Measurements from ENCODE around the gene MEA1. TPM values are rescaled to one million over a fixed set of nuclear protein-coding genes. Genes with fewer than 3 reads are reported as not detected.

The MEA1 gene
- total and polyA plus RNA-seq, 2 of the 4 experiments (the other 2 are of a cell fraction), result 116 to 126 TPM

DNA sequence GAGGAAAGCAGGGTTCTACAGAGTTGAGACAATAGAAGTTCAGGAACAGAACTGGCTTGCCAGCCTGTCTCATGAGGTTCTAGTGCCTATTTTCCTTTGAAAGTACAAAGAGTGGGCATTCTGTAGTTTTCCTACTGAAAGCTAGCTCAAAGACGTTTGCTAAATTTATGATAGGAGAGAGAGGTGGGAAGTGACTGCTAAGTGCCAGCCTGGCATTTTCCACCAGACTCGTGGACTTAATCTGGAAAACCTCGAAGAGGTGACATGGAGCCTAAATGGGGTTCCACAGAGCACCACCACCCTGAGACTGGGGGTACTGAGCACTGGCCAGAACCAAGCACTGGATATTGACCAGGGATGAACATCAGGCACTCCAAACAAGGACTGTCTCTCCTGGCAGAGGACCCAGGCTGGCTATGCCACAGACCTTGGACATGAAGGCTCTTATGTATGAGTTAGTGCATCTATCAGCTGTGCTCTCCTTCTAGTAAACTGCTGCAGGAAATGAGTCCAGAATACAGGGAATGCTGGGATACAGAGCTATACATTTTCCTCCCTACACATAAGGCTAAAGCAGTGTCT, 41.9 kb downstream of the MEA1 start:
- Histone ChIP-seq H3K56ac (ENCODE audit: extremely low read depth, insufficient read depth, low read length) (no peak overlapping the region), H3K79me1 (ENCODE audit: low read depth in 1 of 2, low read length in 2 of 2) (peaks cover 12 to 44% of the 10 kb centered on the region in 2 experiments), H3K9me1 (ENCODE audit: insufficient read depth, low read length) (peaks cover 29% of the 10 kb centered on the region), H3K27ac (ENCODE audit: insufficient read depth, low read length) (no peak overlapping the region), H2AK9ac (replicated peaks; ENCODE audit: low read depth, low read length, poor library complexity) (peak overlapping the region; percentile 20), H3K14ac (replicated peaks; ENCODE audit: low read depth, low read length) (no peak overlapping the region), H3K4ac (ENCODE audit: low read depth, low read length) (no peak overlapping the region), H3K4me3 (ENCODE audit: insufficient read depth, low read depth, low read length) (no peak overlapping the region), H2AFZ (replicated peaks; ENCODE audit: low read length, poor library complexity) (no peak overlapping the region), H3K4me2 (ENCODE audit: low read depth, low read length) (no peak overlapping the region), H2BK120ac (ENCODE audit: low read depth, low read length) (no peak overlapping the region), H2AK5ac (ENCODE audit: low read depth, low read length) (peak overlapping the region; percentile 15; the same call in 1 of the 2 replicates), H4K5ac (ENCODE audit: low read depth, low read length) (no peak overlapping the region), H2BK15ac (ENCODE audit: low read depth, low read length) (0 out of 3 replicates have a peak overlapping the region, but pooled peaks have one; percentile 21), H4K91ac (ENCODE audit: insufficient read depth, low read depth, low read length) (0 out of 2 replicates have a peak overlapping the region, but pooled peaks have one; percentile 6), H3K4me1 (ENCODE audit: control insufficient read depth, insufficient read depth, low read length) (peaks cover 10% of the 10 kb centered on the region), H3K27me3 (ENCODE audit: control insufficient read depth, insufficient read depth, low read length) (no peaks in the 10 kb centered on the region), H2BK20ac (ENCODE audit: low read depth, low read length) (peak overlapping the region; percentile 52; the same call in 1 of the 2 replicates), H3K9ac (ENCODE audit: low read depth, low read length) (no peak overlapping the region), H3K9me3 (ENCODE audit: control insufficient read depth, insufficient read depth, low read length) (no peaks in the 10 kb centered on the region), H4K8ac (ENCODE audit: low read depth in 2 of 2, low read length in 2 of 2) (no peak overlapping the region), H3K23ac (ENCODE audit: low read depth, low read length) (no peak overlapping the region), H3K18ac (ENCODE audit: low read depth, low read length) (no peak overlapping the region), H2BK5ac (ENCODE audit: low read depth, low read length, poor library complexity, severe bottlenecking) (no peak overlapping the region), H3K36me3 (ENCODE audit: control insufficient read depth, insufficient read depth, low read length) (peaks cover 25% of the 10 kb centered on the region), H4K20me1 (ENCODE audit: insufficient read depth, low read length) (peaks cover 9% of the 10 kb centered on the region; the same call in 1 of the 2 replicates)
- dilution Hi-C loops (cut with HindIII; ENCODE audit: low sequenced_read_pairs, unreplicated experiment), result no loop called here
- ATAC-seq (ENCODE audit: low read depth) (peak; percentile 7; the same call in 1 of the 2 replicates), DNase-seq (no peak)
- 95% methylated on average over 3 of the region's 3 CpGs; no CpG with 5 or more reads in 1 of the 2 experiments for WGBS, 2 experiments (ENCODE audit: extremely low coverage in 2 of 2, insufficient read length in 1 of 2)
- in situ Hi-C loops (cut with MboI; ENCODE audit: low sequenced_read_pairs), result no loop called here
- ChIA-PET POLR2A (ENCODE audit: unreplicated experiment) (no interaction called here), CTCF (interaction anchor here (1.0 kb wide), 1 partner anchor 39 kb away, joined by 3 read pairs; no protein-coding TSS in a partner anchor)
- TF ChIP-seq MXI1 (IDR thresholded peaks at IDR 0.05; ENCODE audit: borderline replicate concordance, low read depth, low read length) (no peak), RAD21 (IDR thresholded peaks at IDR 0.05; ENCODE audit: low read length) (no peak), CHD1 (IDR thresholded peaks at IDR 0.05; ENCODE audit: low read depth, low read length) (no peak), RFX5 (IDR thresholded peaks at IDR 0.05; ENCODE audit: low read depth, low read length) (no peak), CEBPB (IDR thresholded peaks at IDR 0.05; ENCODE audit: low read depth, low read length) (no peak), MAFK (IDR thresholded peaks at IDR 0.05; ENCODE audit: low read depth, low read length) (no peak), BHLHE40 (IDR thresholded peaks at IDR 0.05; ENCODE audit: low read depth, low read length) (no peak), MAZ (IDR thresholded peaks at IDR 0.05; ENCODE audit: borderline replicate concordance, low read depth, low read length) (no peak), ELK1 (IDR thresholded peaks at IDR 0.05; ENCODE audit: borderline replicate concordance, low read depth, low read length) (no peak), RCOR1 (IDR thresholded peaks at IDR 0.05; ENCODE audit: insufficient replicate concordance, low read length) (no peak), NFE2L2 (IDR thresholded peaks at IDR 0.05; ENCODE audit: low read depth, low read length) (no peak), SMC3 (IDR thresholded peaks at IDR 0.05; ENCODE audit: low read depth, low read length) (no peak)
- TF ChIP-seq, protein P1, sequence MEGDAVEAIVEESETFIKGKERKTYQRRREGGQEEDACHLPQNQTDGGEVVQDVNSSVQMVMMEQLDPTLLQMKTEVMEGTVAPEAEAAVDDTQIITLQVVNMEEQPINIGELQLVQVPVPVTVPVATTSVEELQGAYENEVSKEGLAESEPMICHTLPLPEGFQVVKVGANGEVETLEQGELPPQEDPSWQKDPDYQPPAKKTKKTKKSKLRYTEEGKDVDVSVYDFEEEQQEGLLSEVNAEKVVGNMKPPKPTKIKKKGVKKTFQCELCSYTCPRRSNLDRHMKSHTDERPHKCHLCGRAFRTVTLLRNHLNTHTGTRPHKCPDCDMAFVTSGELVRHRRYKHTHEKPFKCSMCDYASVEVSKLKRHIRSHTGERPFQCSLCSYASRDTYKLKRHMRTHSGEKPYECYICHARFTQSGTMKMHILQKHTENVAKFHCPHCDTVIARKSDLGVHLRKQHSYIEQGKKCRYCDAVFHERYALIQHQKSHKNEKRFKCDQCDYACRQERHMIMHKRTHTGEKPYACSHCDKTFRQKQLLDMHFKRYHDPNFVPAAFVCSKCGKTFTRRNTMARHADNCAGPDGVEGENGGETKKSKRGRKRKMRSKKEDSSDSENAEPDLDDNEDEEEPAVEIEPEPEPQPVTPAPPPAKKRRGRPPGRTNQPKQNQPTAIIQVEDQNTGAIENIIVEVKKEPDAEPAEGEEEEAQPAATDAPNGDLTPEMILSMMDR (conservative IDR thresholded peaks at IDR 0.05; ENCODE audit: low read depth, low read length), result no peak
- no TSS peak for BruUV-seq (replicated peaks)
- intact Hi-C loops (cut with micrococcal nuclease), result no loop called here

All from IMR-90 (cell line).